ENCODE data around the gene YIF1A.

YIF1A gene

DNA sequence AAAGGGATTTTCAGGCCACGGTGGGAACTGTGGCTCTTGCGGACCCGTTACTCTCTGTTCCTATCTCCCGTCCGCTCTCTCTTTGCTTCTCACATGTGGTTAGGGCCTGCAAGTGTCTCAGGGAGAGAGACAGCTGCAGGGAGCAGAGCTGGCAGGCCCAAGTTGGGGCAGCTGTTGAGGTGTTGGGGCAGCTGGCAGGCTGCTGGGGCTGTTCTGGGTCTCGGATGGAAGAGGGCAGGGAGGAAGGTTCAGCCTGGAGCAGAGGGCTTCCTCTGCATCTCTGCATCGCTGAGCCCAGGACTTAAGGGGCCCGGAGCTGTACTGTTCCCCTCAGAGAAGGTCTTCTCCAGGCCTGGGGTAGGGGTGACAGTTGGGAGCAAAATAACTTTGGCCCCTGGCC, 13.5 kb downstream of the YIF1A start:
- no peak overlapping the region for H3K4me2 ChIP-seq (ENCODE audit: insufficient read depth, low read length)
- H4K20me1 ChIP-seq (ENCODE audit: insufficient read depth, low read length): peaks cover 64% of the 10 kb centered on the region
- peaks cover 15% of the 10 kb centered on the region for H3K79me2 ChIP-seq (ENCODE audit: insufficient read depth, low read length)
- no peak overlapping the region for H3K4me3 ChIP-seq (ENCODE audit: low read depth in 1 of 2, low read length in 2 of 2)
- no peak for DNase-seq
- no peaks in the 10 kb centered on the region for H3K27me3 ChIP-seq (ENCODE audit: insufficient read depth, low read length, poor library complexity)
- no peaks in the 10 kb centered on the region for H3K9me3 ChIP-seq (ENCODE audit: insufficient read depth, low read length, severe bottlenecking)
- TF ChIP-seq EZH2 (IDR thresholded peaks at IDR 0.05; ENCODE audit: borderline replicate concordance, low read depth, low read length, severe bottlenecking): no peak
- TF ChIP-seq, protein P1, sequence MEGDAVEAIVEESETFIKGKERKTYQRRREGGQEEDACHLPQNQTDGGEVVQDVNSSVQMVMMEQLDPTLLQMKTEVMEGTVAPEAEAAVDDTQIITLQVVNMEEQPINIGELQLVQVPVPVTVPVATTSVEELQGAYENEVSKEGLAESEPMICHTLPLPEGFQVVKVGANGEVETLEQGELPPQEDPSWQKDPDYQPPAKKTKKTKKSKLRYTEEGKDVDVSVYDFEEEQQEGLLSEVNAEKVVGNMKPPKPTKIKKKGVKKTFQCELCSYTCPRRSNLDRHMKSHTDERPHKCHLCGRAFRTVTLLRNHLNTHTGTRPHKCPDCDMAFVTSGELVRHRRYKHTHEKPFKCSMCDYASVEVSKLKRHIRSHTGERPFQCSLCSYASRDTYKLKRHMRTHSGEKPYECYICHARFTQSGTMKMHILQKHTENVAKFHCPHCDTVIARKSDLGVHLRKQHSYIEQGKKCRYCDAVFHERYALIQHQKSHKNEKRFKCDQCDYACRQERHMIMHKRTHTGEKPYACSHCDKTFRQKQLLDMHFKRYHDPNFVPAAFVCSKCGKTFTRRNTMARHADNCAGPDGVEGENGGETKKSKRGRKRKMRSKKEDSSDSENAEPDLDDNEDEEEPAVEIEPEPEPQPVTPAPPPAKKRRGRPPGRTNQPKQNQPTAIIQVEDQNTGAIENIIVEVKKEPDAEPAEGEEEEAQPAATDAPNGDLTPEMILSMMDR (IDR thresholded peaks at IDR 0.05; ENCODE audit: borderline replicate concordance, extremely low read depth, low read length, poor library complexity, severe bottlenecking): no peak
- peaks cover 18% of the 10 kb centered on the region for H3K4me1 ChIP-seq (ENCODE audit: insufficient read depth, low read length)
- no peak overlapping the region for H3K9ac ChIP-seq (ENCODE audit: low read depth, low read length)
- no peak for ATAC-seq (ENCODE audit: insufficient read depth, low read depth)
- H2AFZ ChIP-seq (ENCODE audit: low read depth, low read length): no peak overlapping the region
- no peak overlapping the region for H3K27ac ChIP-seq (ENCODE audit: low read length)
- peaks cover 55% of the 10 kb centered on the region for H3K36me3 ChIP-seq (ENCODE audit: insufficient read depth, low read length)

GRCh38 chr11:66274219-66274618, 14.7 kb downstream of the YIF1A start:
- no peaks in the 10 kb centered on the region for H3K9me3 ChIP-seq (ENCODE audit: insufficient read depth, low read length, severe bottlenecking)
- peaks cover 30% of the 10 kb centered on the region for H3K4me1 ChIP-seq (ENCODE audit: insufficient read depth, low read length)
- H3K4me3 ChIP-seq (ENCODE audit: low read depth in 1 of 2, low read length in 2 of 2): no peak overlapping the region
- no peak overlapping the region for H2AFZ ChIP-seq (ENCODE audit: low read depth, low read length)
- H4K20me1 ChIP-seq (ENCODE audit: insufficient read depth, low read length): peaks cover 64% of the 10 kb centered on the region
- no peak for TF ChIP-seq EZH2 (IDR thresholded peaks at IDR 0.05; ENCODE audit: borderline replicate concordance, low read depth, low read length, severe bottlenecking)
- TF ChIP-seq, protein P1 (IDR thresholded peaks at IDR 0.05; ENCODE audit: borderline replicate concordance, extremely low read depth, low read length, poor library complexity, severe bottlenecking): no peak
- H3K4me2 ChIP-seq (ENCODE audit: insufficient read depth, low read length): no peak overlapping the region
- no peaks in the 10 kb centered on the region for H3K27me3 ChIP-seq (ENCODE audit: insufficient read depth, low read length, poor library complexity)
- H3K27ac ChIP-seq (ENCODE audit: low read length): no peak overlapping the region
- ATAC-seq (ENCODE audit: insufficient read depth, low read depth) (no peak), DNase-seq (no peak)
- H3K79me2 ChIP-seq (ENCODE audit: insufficient read depth, low read length): peaks cover 27% of the 10 kb centered on the region
- peaks cover 61% of the 10 kb centered on the region for H3K36me3 ChIP-seq (ENCODE audit: insufficient read depth, low read length)
- no peak overlapping the region for H3K9ac ChIP-seq (ENCODE audit: low read depth, low read length)

- Histone ChIP-seq H3K9ac (ENCODE audit: low read depth, low read length) (no peak overlapping the region), H2AFZ (ENCODE audit: low read depth, low read length) (no peak overlapping the region), H3K4me1 (ENCODE audit: insufficient read depth, low read length) (peaks cover 27% of the 10 kb centered on the region), H3K36me3 (ENCODE audit: insufficient read depth, low read length) (peaks cover 61% of the 10 kb centered on the region), H3K27ac (ENCODE audit: low read length) (no peak overlapping the region), H3K9me3 (ENCODE audit: insufficient read depth, low read length, severe bottlenecking) (no peaks in the 10 kb centered on the region), H4K20me1 (ENCODE audit: insufficient read depth, low read length) (peaks cover 62% of the 10 kb centered on the region), H3K27me3 (ENCODE audit: insufficient read depth, low read length, poor library complexity) (no peaks in the 10 kb centered on the region), H3K79me2 (ENCODE audit: insufficient read depth, low read length) (peaks cover 33% of the 10 kb centered on the region), H3K4me3 (ENCODE audit: low read depth in 1 of 2, low read length in 2 of 2) (no peak overlapping the region), H3K4me2 (ENCODE audit: insufficient read depth, low read length) (no peak overlapping the region)
- no peak for DNase-seq
- no peak for ATAC-seq (ENCODE audit: insufficient read depth, low read depth)
- TF ChIP-seq, protein P1 (IDR thresholded peaks at IDR 0.05; ENCODE audit: borderline replicate concordance, extremely low read depth, low read length, poor library complexity, severe bottlenecking): no peak
- TF ChIP-seq EZH2 (IDR thresholded peaks at IDR 0.05; ENCODE audit: borderline replicate concordance, low read depth, low read length, severe bottlenecking): no peak
Observed at GRCh38 chr11:66272596-66272995, 16.3 kb downstream of the YIF1A start.

GRCh38 chr11:66271816-66272215, 17.1 kb downstream of the YIF1A start:
- Histone ChIP-seq H2AFZ (ENCODE audit: low read depth, low read length) (no peak overlapping the region), H3K4me3 (ENCODE audit: low read depth in 1 of 2, low read length in 2 of 2) (no peak overlapping the region), H3K4me1 (ENCODE audit: insufficient read depth, low read length) (peaks cover 31% of the 10 kb centered on the region), H3K9me3 (ENCODE audit: insufficient read depth, low read length, severe bottlenecking) (no peaks in the 10 kb centered on the region), H3K79me2 (ENCODE audit: insufficient read depth, low read length) (peaks cover 33% of the 10 kb centered on the region), H3K27me3 (ENCODE audit: insufficient read depth, low read length, poor library complexity) (no peaks in the 10 kb centered on the region), H4K20me1 (ENCODE audit: insufficient read depth, low read length) (peaks cover 64% of the 10 kb centered on the region), H3K36me3 (ENCODE audit: insufficient read depth, low read length) (peaks cover 61% of the 10 kb centered on the region), H3K27ac (ENCODE audit: low read length) (no peak overlapping the region), H3K4me2 (ENCODE audit: insufficient read depth, low read length) (no peak overlapping the region), H3K9ac (ENCODE audit: low read depth, low read length) (no peak overlapping the region)
- ATAC-seq (ENCODE audit: insufficient read depth, low read depth) (no peak), DNase-seq (no peak)
- TF ChIP-seq, protein P1 (IDR thresholded peaks at IDR 0.05; ENCODE audit: borderline replicate concordance, extremely low read depth, low read length, poor library complexity, severe bottlenecking): no peak
- TF ChIP-seq EZH2 (IDR thresholded peaks at IDR 0.05; ENCODE audit: borderline replicate concordance, low read depth, low read length, severe bottlenecking): no peak

Measured in DND-41 (cell line).